HTR-8/SVneo (cell line): ENCODE results near the gene ADCYAP1.

Experiments
- DNase-seq: peaks from one replicate; pipeline ENCODE4 v3.0.0; 2011; ENCODE audit warnings: low spot score, mixed read lengths; ENCODE audit not compliant: insufficient read length
- FAIRE-seq: peaks from 2 replicates; lab custom pipeline; 2011; peaks lifted over from hg19 to GRCh38; lab: Jason Lieb, UNC

Gene ADCYAP1

DNA sequence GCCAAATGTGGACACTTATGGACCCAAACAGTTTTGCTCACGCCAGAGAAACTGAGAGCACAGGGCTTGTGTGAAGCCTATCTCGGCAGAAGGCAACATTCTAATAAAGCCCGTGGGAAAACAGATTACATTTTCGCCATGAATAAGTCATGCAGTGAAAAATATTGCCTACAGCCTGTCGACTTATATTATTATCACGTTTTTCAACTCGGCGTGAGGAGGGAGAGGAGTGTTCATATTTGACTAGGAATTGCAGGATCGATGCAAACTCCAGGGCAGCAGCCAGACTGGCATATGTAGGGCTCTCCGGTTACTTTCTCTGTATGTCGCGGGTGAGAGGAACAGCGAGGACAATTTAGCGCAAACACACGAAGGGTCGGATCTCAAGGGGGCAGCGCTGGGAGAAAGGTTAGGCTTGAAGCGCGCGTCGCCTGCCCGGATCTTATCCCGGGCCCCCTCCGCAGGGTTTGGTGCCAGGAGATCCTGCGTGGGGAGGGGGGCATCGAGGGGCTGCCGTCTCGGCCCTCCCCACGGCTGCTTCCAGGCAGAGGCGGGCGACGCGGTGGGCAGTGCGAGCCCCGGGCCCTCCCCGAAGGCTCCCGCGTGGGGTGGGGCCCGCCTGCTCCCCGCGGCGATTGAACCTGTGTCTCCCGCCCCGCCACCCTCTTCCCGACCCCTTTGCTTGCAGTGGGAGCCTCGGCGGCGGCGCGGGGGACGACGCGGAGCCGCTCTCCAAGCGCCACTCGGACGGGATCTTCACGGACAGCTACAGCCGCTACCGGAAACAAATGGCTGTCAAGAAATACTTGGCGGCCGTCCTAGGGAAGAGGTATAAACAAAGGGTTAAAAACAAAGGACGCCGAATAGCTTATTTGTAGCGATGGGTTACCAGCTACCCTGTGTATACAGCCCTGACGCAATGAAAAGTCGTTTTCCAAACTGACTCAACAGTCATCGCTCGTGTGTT, 4.4 kb downstream of the ADCYAP1 start:
- DNase-seq: no peak
- FAIRE-seq: no peak

DNA sequence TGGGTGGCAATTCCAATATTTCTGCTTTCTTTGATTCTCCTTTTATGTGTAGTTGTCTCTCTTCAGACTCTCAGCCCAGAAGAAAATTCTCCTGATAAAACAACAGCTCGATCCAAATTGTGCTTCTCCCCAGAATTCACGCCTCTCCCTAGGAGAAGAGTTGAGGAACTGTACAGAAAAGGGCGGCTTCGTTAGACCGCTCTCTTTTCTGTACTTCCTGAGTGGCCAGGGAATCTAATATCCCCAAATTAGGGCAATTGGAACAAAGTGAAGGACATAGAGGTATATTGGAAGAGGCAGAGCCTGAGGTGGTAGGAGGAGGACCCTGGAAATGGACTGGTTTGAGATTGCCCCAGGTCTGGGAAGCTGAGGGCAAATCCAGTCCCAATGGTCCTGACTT, 5.6 kb downstream of the ADCYAP1 start:
- no peak for FAIRE-seq
- no peak for DNase-seq

DNA sequence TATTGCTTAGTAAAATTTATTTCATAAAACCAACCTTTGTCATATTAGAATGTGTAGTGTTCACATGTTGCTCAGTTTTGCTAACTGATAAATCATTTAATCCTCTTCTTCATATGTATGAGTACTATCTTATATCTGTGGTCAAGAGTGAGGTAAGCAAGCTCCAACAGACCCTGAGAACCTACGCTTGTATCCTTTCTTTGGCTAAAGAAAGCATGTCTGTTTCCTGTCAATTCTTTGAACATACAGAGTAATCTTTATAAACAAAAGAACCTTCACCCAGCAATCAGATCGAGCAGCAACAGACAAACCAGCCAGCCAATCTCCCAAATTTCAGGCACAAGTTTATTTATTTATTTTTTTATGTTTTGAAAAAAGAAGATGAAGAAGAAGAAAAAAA, 6.4 kb downstream of the ADCYAP1 start:
- DNase-seq: no peak
- no peak for FAIRE-seq

- DNase-seq (no peak), FAIRE-seq (no peak)
Measured at GRCh38 chr18:911486-911885, 6.8 kb downstream of the ADCYAP1 start.

DNA sequence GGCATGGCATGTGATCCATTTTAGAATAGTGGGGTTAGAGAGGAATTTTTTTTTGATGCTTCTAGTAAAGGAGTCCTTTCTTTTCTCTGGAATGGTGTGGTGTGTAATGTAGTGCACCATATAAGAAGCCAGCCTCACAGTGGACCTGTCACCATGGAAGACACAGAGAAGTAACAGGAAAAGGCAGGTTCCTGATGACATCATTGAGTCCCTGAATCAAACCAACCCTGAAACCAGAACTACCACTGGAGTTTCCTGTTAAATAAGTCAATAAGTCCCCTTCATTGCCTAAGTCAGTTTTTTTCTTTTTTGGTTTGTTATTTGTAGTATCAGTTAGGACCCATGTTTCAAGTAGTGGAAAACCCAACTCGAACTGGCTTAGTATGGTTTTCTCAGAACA, 11.9 kb downstream of the ADCYAP1 start:
- DNase-seq (no peak), FAIRE-seq (no peak)

DNA sequence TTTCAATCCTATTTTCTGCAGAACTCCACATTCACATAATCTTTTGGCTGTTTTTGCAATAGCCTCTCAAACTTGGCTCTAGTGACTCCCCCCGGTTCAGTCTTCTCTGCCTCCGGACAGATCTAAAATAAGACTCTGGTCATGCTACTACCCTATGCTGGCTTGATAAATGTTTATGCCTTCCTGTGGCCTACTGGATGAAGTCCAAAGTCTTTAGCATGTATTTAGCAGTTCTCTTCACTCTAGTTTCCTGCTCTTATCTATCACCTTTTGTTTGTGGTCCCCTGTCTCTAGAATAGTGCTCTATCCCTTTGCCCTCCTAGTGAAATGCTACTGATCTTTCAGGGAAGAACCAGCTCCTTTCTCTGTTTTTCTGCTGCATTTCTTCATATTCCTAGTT, 14.4 kb downstream of the ADCYAP1 start:
- no peak for DNase-seq
- FAIRE-seq: no peak

DNA sequence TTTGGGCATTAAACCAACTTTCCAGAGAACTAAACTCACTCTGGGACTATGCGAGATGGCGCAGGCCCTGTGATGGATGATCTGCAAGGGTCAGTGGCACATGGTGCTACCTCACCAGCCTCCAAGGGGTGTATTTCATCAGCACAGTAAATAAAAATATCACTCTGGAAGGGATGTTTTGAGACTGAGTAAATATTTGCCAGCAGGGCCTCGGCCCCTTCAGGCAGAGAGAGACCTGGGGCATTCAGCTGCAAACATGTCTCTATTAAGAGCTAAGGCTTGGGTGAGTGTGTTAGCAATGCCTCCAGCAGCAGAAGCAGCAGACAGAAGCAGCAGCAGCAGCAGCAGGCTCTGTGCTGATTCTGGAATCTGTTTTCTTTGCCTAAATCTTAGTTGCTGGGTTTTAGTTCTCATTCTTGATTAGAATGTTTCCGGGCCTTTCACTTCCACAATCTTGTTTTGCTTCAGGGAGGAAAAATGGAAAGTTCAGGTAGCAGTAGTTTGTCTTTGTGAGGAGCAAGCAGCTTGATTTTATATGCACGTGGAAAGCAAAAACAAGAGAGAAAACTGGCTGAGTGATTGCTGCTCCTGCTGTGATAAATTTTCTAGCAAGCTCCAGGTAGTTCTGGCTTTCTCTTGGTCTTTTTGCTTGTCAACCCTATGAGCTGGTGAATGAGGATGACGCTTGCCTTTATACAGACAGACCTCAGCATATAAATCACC, 18.6 kb downstream of the ADCYAP1 start:
- FAIRE-seq (no peak), DNase-seq (no peak)

DNA sequence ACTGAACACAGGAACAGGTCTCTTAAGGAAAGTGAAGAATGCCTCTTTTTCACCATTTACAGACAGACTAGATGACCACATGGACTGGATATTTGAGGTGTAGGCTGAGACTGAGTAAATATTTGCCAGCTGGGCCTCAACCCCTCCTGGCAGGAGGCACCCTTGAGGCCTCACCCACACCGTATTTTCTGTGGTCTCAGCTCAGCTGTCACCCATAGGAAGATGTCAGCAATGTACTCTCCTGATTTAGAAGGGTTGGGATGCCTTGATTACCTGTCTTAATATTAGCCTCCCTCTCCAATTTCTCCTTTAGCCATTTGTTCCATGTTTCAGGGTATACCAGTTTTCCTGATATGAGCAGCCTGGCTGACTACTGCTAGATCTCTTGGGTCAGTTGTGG, 20.3 kb downstream of the ADCYAP1 start:
- no peak for FAIRE-seq

GRCh38 chr18:926946-927345, 22.3 kb downstream of the ADCYAP1 start:
- FAIRE-seq: no peak
- DNase-seq: no peak

More for the DNA sequence above, 20.3 kb downstream of the ADCYAP1 start:
- no peak for DNase-seq

DNA sequence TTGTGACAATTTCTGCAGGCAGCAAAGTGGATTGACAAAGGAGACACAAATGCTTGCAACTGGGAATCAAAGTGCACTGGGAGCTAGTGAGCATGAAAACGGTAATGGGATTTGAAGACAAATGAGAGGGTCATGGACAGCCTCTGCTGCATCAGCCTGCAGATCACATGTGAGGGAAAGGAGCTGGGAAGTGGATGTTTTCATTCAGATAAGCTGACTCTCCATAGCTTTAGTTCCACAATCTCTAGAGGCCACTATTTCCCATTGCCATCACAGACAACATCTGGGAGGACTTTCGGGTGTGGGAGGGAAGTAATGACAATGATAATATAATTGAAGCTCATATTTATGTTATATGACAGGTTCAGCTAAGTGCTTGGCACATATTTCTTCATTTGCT, 28.4 kb downstream of the ADCYAP1 start:
- DNase-seq (no peak), FAIRE-seq (no peak)

DNA sequence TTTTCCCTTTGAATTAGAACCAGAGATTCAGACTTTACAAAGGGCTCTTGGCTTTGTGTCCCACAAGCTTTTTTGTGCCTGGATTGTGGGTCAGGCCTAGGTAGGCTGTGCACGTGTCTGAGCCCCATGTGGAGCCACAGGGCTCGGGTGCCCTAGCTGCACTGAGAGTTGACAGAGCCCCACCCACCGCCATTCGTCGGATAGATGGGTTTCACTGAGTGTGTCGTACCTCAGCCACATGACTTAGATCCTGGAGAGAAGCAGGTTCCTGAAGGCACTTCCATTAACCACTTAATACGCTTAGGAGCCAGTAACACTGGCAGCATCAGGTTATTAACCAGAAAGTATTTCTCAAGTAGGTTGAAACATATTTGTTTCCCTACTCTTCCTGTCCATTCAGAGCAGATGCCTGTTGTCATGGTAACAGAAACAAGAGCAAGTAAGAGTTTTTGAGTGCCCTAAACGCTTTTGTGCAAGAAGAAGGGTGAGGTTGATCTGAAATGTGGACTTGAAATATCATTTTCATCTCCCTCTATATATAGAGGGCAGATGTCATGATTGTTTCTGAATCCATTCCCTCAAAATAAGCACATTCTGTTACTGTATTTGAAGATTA, 30.0 kb downstream of the ADCYAP1 start:
- FAIRE-seq: no peak

DNA sequence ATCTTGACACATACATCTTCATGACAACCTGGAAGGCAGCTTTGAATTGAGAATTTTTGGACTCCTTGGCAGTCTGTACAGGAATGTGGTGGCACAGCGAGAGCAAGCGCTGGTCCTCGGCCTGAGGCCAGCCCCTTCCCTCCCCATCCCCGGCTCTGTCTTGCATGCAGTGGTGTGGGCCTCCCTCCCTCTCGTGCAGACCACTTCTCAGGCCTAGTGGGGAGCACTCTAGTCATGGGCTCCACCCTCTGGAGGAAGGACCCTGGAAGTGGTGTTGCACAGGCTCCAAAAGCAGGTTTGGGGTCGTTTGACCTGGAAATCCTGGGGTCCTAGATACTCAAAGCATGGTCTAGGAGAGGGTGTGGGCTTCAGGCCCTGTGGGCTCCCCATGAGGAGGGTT, 32.3 kb downstream of the ADCYAP1 start:
- DNase-seq (no peak), FAIRE-seq (no peak)

More for the DNA sequence above, 30.0 kb downstream of the ADCYAP1 start:
- no peak for DNase-seq

- FAIRE-seq (no peak), DNase-seq (peak; percentile 45)
Measured at GRCh38 chr18:939166-939565, 34.5 kb downstream of the ADCYAP1 start.

GRCh38 chr18:939958-940357, 35.3 kb downstream of the ADCYAP1 start:
- DNase-seq (no peak), FAIRE-seq (no peak)

DNA sequence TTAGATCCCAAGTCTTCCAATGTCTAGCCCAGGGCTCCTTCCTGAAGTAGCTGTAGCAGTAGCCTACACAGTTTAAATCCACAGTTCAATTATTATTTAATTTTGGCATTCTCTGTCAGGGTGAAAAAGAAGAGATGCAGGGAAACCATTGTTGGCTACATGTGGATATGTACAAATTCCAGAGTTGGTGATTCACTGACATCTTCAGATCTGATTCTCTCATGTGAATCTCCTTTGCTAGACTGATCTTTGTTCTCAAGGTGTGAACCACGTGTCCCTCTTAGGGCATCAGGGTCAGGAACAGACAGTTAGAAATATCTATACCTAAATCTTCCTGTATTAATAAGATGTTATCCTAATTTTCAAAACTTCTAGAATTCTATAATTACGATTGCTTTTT, 36.7 kb downstream of the ADCYAP1 start:
- FAIRE-seq (no peak), DNase-seq (no peak)

- DNase-seq (peak; percentile 55), FAIRE-seq (no peak)
Measured at GRCh38 chr18:944440-944839, 39.8 kb downstream of the ADCYAP1 start.

- DNase-seq: no peak
- no peak for FAIRE-seq
Measured at GRCh38 chr18:949724-950631, 45.3 kb downstream of the ADCYAP1 start.

GRCh38 chr18:950882-951495, 46.3 kb downstream of the ADCYAP1 start:
- DNase-seq: peak; percentile 15

GRCh38 chr18:955384-956066, 50.9 kb downstream of the ADCYAP1 start:
- DNase-seq: no peak
- no peak for FAIRE-seq

More at GRCh38 chr18:950882-951495, 46.3 kb downstream of the ADCYAP1 start:
- no peak for FAIRE-seq
